Myocyte (in vitro differentiated cells): ENCODE measurements around the gene AZGP1. TPM values are rescaled to one million over a fixed set of nuclear protein-coding genes. Genes with fewer than 3 reads are reported as not detected.

Source experiments
- total RNA-seq: library from RNA; depleted of rRNA; stranded (reverse); fragments of >200 nt; gene quantifications from 2 replicates; pipeline ENCODE4 v1.2.3, GENCODE V29; 2014

AZGP1 gene
- total RNA-seq, 1 donor from 2014 or later = not detected

Other genes with a start within 250 kb of the AZGP1 start
- gene CYP3A7, start 240.8 kb downstream of the AZGP1 start, total RNA-seq = 0.29 and 0.47 TPM in 2 replicates
- 0.11 TPM in 1 of 2 replicates, not detected in the other for gene CYP3A4, start 191.8 kb downstream of the AZGP1 start, total RNA-seq
- not detected in 2 replicates for gene CYP3A43, start 148.0 kb downstream of the AZGP1 start, total RNA-seq
- not detected in 2 replicates for gene OR2AE1, start 99.0 kb downstream of the AZGP1 start, total RNA-seq
- 20.2 and 20.5 TPM in 2 replicates for gene TRIM4, start 56.5 kb downstream of the AZGP1 start, total RNA-seq
- gene GJC3, start 46.4 kb downstream of the AZGP1 start, total RNA-seq = not detected in 2 replicates
- gene ZKSCAN1, start 39.6 kb upstream of the AZGP1 start, total RNA-seq = 27.5 and 34.2 TPM in 2 replicates
- 25.2 and 27.2 TPM in 2 replicates for gene ZSCAN21, start 73.7 kb upstream of the AZGP1 start, total RNA-seq
- gene ZNF3, start 105.7 kb upstream of the AZGP1 start, total RNA-seq = 40.7 and 61.3 TPM in 2 replicates
- gene COPS6, start 112.9 kb upstream of the AZGP1 start, total RNA-seq = 52.9 and 56.0 TPM in 2 replicates
- 23.2 and 31.1 TPM in 2 replicates for gene MCM7, start 125.4 kb upstream of the AZGP1 start, total RNA-seq
- gene AP4M1, start 125.6 kb upstream of the AZGP1 start, total RNA-seq = 38.5 and 51.7 TPM in 2 replicates
- gene TAF6, start 143.3 kb upstream of the AZGP1 start, total RNA-seq = 58.8 and 76.8 TPM in 2 replicates
- 14.0 and 19.7 TPM in 2 replicates for gene CNPY4, start 143.6 kb upstream of the AZGP1 start, total RNA-seq
- 3.5 and 4.5 TPM in 2 replicates for gene MBLAC1, start 150.9 kb upstream of the AZGP1 start, total RNA-seq
- gene LAMTOR4, start 172.9 kb upstream of the AZGP1 start, total RNA-seq = 117 and 139 TPM in 2 replicates
- 11.2 and 12.7 TPM in 2 replicates for gene TRAPPC14, start 182.7 kb upstream of the AZGP1 start, total RNA-seq
- 4.4 and 4.8 TPM in 2 replicates for gene GAL3ST4, start 192.6 kb upstream of the AZGP1 start, total RNA-seq
- 60.4 and 65.3 TPM in 2 replicates for gene GPC2, start 201.3 kb upstream of the AZGP1 start, total RNA-seq
- gene STAG3, start 201.9 kb upstream of the AZGP1 start, total RNA-seq = 0.31 TPM in 1 of 2 replicates, not detected in the other
- not detected in 2 replicates for gene PVRIG, start 243.9 kb upstream of the AZGP1 start, total RNA-seq